NB4 (cell line): Measurements from ENCODE around the gene NEK5.

ENCODE experiments used
- MAX ChIP-seq: IDR thresholded peaks from 2 replicates; pipeline ENCODE4 v1.6.1; 2011; ENCODE audit warnings: low read depth, low read length
- MYC ChIP-seq: IDR thresholded peaks from 2 replicates; pipeline ENCODE4 v1.6.1; 2011; ENCODE audit warnings: low read depth, low read length
- POLR2A ChIP-seq: IDR thresholded peaks from 2 replicates; pipeline ENCODE4 v1.6.1; 2011; ENCODE audit warnings: mild to moderate bottlenecking; ENCODE audit not compliant: insufficient read length; ENCODE audit errors: extremely low read depth
- TF ChIP-seq, protein P1 (sequence below): IDR thresholded peaks from one replicate; pipeline ENCODE4 v1.5.1; 2012; ENCODE audit warnings: low read depth, low read length

- TF ChIP-seq, protein P1, sequence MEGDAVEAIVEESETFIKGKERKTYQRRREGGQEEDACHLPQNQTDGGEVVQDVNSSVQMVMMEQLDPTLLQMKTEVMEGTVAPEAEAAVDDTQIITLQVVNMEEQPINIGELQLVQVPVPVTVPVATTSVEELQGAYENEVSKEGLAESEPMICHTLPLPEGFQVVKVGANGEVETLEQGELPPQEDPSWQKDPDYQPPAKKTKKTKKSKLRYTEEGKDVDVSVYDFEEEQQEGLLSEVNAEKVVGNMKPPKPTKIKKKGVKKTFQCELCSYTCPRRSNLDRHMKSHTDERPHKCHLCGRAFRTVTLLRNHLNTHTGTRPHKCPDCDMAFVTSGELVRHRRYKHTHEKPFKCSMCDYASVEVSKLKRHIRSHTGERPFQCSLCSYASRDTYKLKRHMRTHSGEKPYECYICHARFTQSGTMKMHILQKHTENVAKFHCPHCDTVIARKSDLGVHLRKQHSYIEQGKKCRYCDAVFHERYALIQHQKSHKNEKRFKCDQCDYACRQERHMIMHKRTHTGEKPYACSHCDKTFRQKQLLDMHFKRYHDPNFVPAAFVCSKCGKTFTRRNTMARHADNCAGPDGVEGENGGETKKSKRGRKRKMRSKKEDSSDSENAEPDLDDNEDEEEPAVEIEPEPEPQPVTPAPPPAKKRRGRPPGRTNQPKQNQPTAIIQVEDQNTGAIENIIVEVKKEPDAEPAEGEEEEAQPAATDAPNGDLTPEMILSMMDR = no peak
- TF ChIP-seq POLR2A (no peak), MYC (no peak), MAX (no peak)
Observed at GRCh38 chr13:52025475-52026245, 103.2 kb downstream of the NEK5 start.
